DOHH2 (cell line): Measurements from ENCODE around the gene SEC22B.
"Not testable (repeated sequence)": the region's sequence is repeated elsewhere in the genome, so short reads cannot be mapped to it uniquely, and the experiment has no call there.

ENCODE experiments used
- CTCF ChIP-seq: fragments of 200-600 bp; sonication (generic); IDR thresholded peaks from one replicate; pipeline ENCODE4 v1.5.1; 2014; ENCODE audit warnings: antibody characterized with exemption, mild to moderate bottlenecking, low read depth, low read length; ENCODE audit not compliant: poor library complexity, severe bottlenecking
- EZH2phosphoT487 ChIP-seq: fragments of 200-600 bp; sonication (generic); IDR thresholded peaks from 2 replicates; pipeline ENCODE4 v1.6.1; 2017; ENCODE audit warnings: borderline replicate concordance, mild to moderate bottlenecking, antibody characterized with exemption, low read length, moderate library complexity, mixed read lengths

- TF ChIP-seq CTCF, EZH2phosphoT487: not testable (repeated sequence)
Observed at GRCh38 chr1:120140656-120141265, 35.6 kb downstream of the SEC22B start.
